COLO829 (cell line): Measurements from ENCODE around the gene SUPT3H.

ENCODE experiments used
- DNase-seq: peaks from one replicate; pipeline ENCODE4 v3.0.0; 2012; ENCODE audit warnings: low spot score

The SUPT3H gene

DNA sequence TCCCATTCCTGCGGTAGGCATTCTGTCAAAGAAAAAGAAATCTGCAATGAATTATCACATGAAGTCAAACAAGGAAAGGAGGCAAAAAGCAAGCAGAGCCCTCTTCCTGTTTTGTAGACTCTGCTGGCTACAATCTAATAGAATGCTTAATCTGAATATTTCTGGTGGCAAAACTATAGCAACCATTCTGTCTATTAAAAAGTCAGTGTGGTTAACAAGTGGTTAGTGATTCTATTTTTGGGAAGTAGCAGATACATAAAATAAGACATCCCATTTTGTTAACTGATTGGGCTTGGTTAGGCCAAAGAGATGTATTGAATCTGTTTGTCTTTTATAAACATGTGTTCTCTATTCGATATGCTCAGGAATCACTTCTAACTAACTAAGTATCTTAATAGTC lies 547.9 kb downstream of the SUPT3H start:
- DNase-seq: no peak

DNA sequence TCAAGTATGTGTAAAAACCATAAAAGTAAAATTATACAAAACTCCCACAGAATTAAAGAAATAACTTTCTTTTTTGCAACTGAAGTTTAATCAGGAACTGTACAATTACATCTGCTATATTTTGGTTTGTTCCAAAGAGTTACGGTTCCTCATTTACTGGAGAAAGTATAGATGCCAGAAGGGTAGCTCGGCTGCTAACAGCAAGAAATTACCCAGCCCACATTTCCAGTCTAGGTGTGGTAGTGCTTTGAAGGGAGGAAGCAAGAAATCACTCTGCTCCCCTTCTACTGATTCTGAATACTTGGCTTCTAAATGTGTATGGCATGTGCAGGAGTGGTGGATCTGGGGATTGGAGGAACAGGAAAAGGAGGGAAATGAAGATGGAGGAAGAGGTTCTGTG lies 549.0 kb downstream of the SUPT3H start:
- DNase-seq: no peak

DNA sequence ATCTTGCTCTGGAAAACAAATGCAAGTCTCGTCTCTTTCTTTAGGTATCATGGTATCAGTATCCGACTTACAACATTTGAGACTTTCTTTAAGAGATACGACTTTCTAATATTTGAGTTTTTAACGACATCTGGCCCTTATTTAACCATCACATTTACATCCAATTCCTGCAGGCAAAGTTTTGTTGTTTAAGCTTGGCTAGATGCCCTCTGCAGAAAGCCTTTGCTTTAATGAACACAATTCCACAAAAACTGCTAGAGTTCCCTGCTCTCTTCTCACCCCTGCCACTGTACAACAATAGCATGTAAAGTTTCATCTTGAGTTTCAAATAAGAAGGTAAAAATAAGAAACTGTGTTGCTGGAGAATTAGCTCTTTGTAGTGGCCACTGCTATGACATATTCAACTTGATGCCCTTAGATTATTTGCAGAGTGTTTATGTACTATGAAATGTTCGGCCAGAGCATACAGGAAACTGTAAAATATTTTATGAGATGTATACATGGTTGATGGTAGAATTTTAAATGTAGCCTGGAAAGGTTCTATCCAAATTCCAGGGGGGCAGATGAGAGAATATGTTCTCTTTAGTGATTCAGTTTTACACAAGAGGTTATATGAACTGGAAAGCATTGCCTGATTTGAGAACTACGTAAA lies 551.6 kb downstream of the SUPT3H start:
- DNase-seq: no peak

GRCh38 chr6:44825273-44825672 lies 552.5 kb downstream of the SUPT3H start:
- no peak for DNase-seq

- DNase-seq: no peak
Measured at GRCh38 chr6:44824567-44824966, 553.2 kb downstream of the SUPT3H start.

- no peak for DNase-seq
Measured at GRCh38 chr6:44820759-44821158, 557.0 kb downstream of the SUPT3H start.

GRCh38 chr6:44820321-44820720 lies 557.4 kb downstream of the SUPT3H start:
- no peak for DNase-seq

DNA sequence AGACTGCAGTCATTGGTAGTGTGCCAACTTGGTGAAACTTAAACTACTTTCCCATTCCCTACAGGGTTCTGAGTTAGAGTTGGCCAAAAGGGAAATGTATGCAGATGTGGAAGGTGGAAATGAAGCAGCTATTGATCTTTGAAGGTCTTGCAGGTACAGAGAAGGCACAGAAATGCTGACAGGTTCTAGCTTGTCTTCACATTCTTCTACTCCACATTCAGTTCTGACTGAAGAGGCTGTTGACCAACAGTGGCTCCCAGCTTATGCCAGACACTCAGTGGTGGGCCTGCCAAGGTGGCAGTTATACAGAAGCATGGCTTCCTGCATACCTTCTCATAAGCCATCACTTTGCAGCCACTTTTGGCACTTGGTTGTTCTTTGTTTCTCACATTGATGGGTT lies 566.3 kb downstream of the SUPT3H start:
- no peak for DNase-seq

- DNase-seq: no peak
Measured at GRCh38 chr6:44809258-44809657, 568.5 kb downstream of the SUPT3H start.

- DNase-seq: no peak
Measured at GRCh38 chr6:44808148-44808547, 569.6 kb downstream of the SUPT3H start.

DNA sequence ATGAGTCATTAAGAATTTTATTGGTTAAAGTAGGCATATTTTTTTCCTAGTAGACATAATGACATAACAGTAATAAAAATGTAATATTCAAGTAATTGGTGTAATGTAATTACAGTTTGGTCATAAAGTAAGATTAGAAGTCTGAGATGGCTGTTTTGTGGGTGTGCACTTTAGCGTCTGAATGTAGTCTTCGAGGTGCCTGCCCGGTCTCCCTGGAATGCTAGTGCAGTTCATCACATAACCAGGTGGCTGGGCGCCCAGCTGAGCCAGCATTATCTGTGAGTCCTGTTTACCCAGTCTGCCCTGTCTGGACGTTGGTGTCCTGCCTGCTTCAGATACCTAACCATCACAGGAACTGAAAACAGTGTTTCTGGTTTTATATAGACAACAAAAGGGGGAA lies 571.1 kb downstream of the SUPT3H start:
- DNase-seq: no peak

- peak; percentile 25 for DNase-seq
Measured at GRCh38 chr6:44805238-44805846, 572.4 kb downstream of the SUPT3H start.

DNA sequence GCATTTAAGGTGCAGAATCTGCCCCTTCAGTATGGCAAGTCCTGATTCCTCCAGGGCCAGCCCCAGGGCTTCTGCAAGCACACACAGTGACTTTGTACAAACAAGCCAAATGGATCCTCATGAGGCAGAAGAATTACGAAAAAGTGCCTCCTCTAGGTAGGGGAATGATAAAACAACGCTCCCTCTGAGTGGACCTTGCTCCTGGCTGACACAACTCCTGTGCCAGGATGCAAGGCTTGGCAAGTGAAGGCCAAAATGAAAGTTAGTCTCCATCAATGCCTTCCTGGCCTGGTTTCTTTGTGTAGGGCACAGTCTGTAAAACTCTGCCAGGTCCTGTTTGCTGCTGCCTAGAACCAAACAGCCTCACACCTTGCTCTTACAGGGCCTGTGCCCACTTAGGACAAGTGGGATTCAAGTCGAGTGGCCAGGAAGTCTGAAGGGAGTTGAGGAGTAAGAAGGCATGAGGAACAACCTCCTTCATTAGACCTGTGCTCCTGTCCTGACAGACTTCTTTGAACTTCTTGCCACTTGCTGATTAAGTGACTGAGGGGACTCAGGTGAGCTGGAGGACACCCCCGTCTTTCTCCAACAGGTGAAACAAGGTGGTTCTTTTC lies 573.1 kb downstream of the SUPT3H start:
- DNase-seq: no peak

DNA sequence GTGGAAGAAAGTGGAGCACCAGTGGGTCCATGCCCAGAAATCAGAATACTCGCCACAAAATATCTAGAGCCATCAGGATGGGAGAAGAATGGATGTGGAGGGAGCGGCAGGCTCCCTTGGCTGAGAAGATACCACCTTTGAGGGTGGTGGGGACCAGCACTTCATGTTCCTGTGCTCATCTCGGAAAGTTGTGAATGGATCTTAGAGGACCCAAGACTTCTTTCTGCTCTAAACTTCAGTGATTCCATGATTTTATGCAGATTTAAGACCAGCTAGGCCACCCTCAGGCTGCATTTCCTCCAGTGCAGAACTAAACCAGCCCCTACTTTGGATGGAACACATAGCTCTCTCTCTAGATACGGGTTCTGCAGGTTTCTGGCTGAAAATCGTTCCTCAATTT lies 573.7 kb downstream of the SUPT3H start:
- DNase-seq: no peak

- no peak for DNase-seq
Measured at GRCh38 chr6:44800784-44801592, 576.7 kb downstream of the SUPT3H start.

DNA sequence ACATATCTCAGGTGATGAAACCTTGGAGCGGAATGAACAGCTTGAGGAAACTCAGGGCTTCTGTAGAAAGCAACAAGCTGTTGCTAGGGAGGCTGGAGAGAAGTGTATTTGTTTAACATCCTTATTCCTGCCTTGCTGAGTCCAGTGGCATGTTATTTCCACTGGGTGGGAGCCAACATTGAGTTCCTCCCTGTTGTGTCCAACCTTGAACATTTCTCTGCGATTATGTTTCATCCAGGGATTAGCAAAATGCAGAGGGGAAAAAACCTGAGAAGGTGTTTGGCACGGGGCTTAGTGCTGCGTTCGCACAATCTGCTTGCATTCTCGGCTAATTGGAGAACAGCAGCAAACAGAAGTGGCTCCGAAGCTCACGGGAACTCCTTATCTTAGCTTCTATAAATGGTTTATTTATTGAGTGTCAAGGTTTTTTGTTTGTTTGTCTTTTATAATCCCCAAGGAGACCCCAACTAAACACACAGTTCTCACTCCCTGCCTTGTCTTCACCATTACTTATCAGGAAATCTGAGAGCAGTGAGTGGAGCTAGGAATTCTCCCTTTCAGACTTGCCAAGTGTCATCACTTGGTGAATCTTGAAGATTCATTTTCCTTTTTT lies 577.5 kb downstream of the SUPT3H start:
- DNase-seq: no peak

GRCh38 chr6:44797746-44798145 lies 580.0 kb downstream of the SUPT3H start:
- DNase-seq: no peak

GRCh38 chr6:44795326-44795725 lies 582.4 kb downstream of the SUPT3H start:
- no peak for DNase-seq

DNA sequence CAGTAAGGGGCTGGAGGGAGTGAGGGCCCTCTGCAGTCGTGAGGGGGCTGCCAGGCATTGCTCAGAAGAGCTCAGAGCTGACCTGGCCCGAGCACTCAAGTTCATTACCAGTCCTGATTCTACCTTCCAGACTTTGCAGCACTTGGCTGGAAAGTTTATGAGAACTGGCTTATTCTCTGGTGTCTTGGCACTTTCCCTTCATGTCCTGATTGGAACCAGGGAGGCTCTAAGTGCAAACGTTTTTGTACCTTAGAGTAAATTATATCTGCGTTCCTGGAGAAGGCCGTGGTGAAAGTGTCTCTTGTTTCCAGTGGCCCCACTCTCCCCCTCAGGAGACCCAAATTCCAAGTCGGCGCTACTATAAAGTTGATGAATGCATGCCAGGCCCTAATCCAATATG lies 587.9 kb downstream of the SUPT3H start:
- DNase-seq: no peak

DNA sequence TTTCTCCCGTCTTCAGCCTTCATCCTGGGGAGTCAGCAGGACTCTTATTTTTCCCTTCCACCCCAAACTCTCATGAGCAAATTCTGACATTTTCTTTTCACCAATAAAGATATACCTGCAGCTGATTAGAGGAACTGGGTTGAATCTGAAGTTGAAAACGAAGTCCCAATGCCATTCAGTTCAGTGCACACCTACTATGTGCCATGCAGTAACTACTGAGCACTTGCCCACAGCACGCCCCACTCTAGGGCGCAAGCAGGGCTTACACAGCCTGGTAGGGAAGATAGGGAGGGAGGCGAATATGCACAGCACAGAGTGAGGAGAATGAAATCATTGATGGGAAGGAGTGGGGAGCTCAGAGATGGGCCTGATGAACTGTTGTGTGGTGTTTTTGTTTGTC lies 588.7 kb downstream of the SUPT3H start:
- DNase-seq: no peak

- DNase-seq: no peak
Measured at GRCh38 chr6:44788387-44788981, 589.2 kb downstream of the SUPT3H start.

GRCh38 chr6:44787254-44787834 lies 590.4 kb downstream of the SUPT3H start:
- DNase-seq: no peak
